Subcutaneous adipose tissue (tissue), 4 donors: ENCODE results near the gene FNBP1. TPM values are rescaled to one million over a fixed set of nuclear protein-coding genes. Genes with fewer than 3 reads are reported as not detected.

ENCODE experiments used
- total RNA-seq, 4 donors: library from RNA; depleted of rRNA; stranded (reverse); fragments of >200 nt; gene quantifications; one replicate each; pipeline ENCODE4 v1.1.0, GENCODE V29; 2016
- TF ChIP-seq, protein P1 (sequence below): fragments of 450-650 bp; IDR thresholded peaks from one replicate; pipeline ENCODE4 v1.5.1; 2016; ENCODE audit warnings: low read depth, mild to moderate bottlenecking, control low read depth, antibody characterized with exemption, moderate library complexity

The FNBP1 gene
- total RNA-seq, 4 donors from 2014 or later: 34.1 to 68.6 (median 50.7) TPM

DNA sequence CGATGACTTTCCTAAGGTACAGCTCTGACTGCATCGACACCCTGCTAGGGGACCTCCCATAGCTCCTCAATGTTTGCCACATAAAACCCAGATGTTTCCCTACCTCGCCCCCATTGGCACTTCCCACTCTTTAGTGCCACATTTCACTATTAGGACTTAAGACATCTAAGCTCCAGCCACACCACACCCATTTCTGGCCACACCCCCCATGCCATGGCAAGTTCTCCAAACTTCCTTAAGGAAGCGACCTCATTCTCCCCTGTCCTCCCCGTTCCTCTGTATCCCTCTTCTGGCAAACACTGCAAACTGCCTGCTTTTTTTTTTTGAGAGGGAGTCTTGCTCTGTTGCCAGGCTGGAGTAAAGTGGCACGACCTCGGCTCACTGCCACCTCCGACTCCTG, 144.8 kb downstream of the FNBP1 start:
- TF ChIP-seq, protein P1, sequence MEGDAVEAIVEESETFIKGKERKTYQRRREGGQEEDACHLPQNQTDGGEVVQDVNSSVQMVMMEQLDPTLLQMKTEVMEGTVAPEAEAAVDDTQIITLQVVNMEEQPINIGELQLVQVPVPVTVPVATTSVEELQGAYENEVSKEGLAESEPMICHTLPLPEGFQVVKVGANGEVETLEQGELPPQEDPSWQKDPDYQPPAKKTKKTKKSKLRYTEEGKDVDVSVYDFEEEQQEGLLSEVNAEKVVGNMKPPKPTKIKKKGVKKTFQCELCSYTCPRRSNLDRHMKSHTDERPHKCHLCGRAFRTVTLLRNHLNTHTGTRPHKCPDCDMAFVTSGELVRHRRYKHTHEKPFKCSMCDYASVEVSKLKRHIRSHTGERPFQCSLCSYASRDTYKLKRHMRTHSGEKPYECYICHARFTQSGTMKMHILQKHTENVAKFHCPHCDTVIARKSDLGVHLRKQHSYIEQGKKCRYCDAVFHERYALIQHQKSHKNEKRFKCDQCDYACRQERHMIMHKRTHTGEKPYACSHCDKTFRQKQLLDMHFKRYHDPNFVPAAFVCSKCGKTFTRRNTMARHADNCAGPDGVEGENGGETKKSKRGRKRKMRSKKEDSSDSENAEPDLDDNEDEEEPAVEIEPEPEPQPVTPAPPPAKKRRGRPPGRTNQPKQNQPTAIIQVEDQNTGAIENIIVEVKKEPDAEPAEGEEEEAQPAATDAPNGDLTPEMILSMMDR: no peak

DNA sequence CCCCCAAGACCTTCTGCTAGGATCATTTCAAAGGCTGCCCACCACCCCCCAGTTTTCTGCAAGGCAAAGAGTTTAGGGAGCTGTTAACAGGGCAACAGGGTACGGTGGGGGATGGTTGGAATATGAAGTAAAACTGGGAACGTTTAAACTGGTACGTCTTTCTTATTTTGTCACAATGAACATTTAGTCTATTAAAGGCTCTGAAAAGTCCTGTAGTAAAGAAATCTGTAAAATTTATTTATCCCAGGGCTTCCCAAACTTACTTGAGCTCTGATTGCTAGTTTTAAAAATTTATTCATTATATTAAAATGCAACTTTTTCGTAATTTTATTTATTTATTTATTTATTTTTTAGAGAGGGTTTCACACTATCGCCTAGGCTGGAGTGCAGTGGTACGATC, 145.7 kb downstream of the FNBP1 start:
- TF ChIP-seq, protein P1: no peak

DNA sequence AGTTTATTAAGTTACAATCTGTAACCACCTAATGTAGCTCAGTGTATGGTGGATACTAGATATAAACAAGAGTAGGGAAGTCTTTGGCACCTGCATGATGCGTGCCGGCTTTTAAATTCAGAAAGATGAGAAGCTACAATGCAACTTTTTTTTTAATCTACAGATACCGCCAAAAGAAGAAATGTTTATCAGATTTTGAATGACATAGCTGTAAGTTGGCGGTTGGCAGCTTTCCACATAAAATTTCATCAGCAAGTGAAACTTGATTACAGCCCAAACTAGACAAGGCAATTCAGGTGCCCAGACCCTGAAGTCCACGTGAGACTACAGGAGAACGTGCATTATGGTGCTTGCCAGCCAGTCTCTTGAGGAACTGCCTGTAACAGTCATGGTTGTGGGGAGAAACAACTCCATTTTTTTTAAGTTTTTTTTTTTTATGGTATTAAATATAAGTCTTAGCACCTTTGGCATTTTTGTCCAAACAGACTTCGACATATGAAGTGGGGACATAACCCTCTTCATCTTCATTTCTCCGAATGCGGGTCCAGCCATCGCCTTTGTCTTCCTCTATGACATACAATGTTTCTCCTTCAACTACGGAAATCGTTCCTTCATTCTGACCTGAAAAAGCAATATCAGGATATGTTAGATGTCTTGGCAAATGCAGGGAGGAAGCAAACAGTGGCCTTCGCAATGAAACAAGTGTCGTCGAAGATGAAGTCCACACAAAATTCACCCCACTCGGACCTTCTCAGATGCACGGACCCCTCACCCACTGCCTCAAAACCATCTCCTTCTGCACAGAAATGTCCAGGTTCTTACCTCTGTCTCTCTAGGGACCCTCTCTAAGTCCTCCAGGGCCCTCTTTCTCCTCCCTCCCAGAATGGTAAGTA, 147.4 kb downstream of the FNBP1 start:
- TF ChIP-seq, protein P1: no peak

DNA sequence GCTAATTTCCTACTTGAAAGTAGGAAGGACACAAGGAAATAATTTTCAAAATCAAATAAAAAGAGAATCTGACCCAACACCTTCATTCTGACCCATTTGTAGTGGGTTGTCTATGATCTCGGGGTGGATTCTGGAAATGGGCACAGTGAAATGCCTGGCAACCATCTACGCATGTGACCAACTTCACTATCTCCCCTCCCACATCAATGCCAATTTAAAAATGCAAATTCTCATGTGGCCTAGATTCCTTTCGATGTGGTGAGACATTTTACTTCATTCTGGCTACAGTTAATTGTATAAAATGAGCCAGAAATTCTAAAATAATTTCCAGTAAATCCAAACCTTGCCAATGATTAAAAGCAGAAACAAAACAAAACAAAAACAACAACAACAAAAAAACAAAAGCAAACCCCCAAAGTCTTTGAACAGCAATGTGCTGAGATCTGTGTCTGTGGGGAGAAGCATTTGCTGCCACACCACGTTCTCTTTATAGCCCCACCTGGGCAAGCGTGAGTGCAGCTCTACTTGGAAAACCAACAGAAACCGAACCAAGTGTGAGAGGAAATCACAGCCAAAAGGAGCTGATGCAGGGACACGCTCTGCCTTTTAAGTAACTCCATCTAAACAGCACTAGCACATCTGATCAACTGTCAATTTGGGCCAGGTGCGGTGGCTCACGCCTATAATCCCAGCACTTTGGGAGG, 148.7 kb downstream of the FNBP1 start:
- TF ChIP-seq, protein P1: no peak

DNA sequence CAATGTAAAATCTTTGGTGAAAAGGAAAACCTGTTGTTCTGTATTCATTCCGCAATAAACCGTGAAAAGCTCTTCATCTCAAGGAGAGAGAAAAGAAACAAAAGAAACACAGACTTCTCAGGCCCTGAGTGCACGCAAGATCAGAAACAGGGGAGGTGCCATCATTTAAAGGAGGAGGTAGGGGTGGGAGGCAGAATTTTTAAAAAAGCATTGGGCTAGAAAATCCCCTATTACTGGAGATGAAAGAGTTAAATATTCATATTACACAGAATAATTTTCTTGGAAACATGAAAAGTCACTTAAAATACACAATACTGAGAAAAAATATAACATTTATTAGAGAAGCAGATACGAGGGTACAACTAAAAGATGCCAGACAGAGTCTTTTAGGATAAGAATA, 151.4 kb downstream of the FNBP1 start:
- TF ChIP-seq, protein P1: no peak

DNA sequence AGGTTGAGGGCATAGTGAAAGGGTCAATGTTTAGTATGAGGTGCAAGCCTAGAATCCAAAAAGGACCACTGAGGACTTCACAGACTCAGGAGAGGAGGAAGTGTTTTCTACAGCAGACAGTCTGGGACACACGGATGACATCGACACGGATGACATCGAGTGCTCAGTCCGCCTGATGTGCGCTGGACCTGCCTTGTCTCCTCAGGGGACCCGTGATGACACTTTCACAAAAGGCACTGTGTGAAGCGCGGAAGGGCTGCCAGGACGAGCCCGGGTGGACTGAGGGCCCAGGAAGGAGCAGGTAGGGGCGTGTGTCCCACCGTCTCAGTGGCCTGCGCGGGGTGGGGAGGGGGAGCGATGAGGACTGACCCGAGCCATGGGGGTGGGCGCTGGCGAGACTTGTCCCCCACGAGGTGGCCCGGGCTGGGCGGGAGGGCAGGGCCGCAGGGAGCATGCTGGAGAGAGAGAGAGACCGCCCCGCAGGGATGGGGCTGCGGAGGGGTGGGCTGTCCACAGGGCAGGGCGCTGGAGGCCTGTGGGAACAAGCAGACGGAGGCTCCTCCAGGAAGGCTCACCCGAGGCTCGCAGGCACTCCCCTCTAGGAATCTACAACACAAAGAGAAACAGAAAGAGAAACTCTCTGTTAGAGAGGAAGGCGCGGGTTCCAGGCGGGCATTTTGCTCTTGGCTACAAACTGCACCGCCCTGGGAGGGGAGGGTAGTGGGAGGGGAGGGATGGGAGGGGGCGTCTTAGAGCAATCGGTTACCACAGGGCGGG, 152.9 kb downstream of the FNBP1 start:
- TF ChIP-seq, protein P1: no peak
